GM04504 (cell line): ENCODE results near the gene NRXN3.

Experiments
- DNase-seq: peaks from one replicate; pipeline ENCODE4 v3.0.0-alpha.2; 2012; ENCODE audit warnings: low read depth

Gene NRXN3

DNA sequence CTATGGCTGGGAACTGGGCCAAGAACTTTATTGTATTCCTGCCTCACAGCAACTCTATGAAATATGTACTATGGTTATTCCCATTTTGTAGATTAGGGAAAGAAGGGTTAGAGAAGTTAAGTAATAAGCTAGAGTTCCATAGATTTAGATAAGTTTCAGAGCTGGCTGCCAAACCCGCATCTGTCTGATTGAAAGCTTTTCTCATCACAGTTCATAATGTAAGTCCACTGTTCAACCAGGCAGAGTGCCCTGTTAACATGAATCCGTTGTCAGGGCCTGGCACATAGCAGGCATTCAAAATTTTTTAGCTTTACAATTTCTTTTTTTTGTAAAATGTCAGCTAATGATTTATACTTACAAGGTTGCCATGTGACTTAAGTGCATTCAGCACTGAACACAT, 467.3 kb downstream of the NRXN3 start:
- DNase-seq, result no peak

GRCh38 chr14:78637908-78638475, 467.8 kb downstream of the NRXN3 start:
- no peak for DNase-seq

DNA sequence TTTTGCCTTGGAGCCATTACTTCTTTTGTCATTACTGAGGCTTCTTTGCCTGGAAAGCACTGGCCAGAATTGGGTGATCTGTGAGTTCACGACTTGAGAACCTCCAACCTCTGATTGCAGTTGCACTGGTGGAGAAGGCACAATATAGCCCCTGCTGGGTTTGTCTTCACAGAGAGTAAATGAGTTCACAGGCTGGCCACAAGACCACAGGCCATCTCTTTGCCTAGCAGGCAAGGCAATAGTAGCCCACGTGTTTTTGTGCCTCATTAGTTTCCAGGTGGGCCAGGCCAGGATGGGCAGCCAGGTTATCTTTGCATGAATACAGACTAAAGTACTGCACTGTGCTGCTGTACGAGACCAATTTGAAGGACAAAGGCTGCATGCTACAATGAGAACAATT, 468.8 kb downstream of the NRXN3 start:
- no peak for DNase-seq

DNA sequence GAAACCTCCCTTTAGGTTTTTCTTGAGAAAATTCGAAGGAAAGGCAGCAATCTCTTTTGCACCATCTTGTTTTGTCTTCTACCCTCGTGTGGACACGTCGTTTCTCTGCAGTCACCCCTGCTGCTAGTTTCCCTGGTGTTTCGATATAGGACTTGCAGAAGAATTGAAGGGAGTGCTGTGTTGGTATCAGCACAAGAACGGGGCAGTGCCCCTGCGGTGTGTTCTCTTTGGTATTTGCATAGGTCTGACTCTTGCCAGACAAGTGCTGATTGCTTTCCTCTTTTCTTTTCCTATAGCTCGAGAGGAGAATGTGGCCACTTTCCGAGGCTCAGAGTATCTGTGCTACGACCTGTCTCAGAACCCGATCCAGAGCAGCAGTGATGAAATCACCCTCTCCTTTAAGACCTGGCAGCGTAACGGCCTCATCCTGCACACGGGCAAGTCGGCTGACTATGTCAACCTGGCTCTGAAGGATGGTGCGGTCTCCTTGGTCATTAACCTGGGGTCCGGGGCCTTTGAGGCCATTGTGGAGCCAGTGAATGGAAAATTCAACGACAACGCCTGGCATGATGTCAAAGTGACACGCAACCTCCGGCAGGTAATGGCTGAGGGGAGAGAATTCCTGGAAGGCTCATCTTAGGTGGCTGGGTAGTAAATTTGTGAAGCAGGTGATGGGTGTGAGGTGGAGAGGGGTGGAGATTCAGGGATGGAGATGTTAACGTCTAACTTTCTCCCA, 474.8 kb downstream of the NRXN3 start:
- DNase-seq, result no peak

GRCh38 chr14:78652727-78653126, 482.6 kb downstream of the NRXN3 start:
- DNase-seq, result no peak

GRCh38 chr14:78653173-78653572, 483.0 kb downstream of the NRXN3 start:
- no peak for DNase-seq

- no peak for DNase-seq
Measured at GRCh38 chr14:78657451-78657850, 487.3 kb downstream of the NRXN3 start.

- DNase-seq, result no peak
Measured at GRCh38 chr14:78664841-78665240, 494.7 kb downstream of the NRXN3 start.

GRCh38 chr14:78666336-78667056, 496.3 kb downstream of the NRXN3 start:
- DNase-seq, result no peak

DNA sequence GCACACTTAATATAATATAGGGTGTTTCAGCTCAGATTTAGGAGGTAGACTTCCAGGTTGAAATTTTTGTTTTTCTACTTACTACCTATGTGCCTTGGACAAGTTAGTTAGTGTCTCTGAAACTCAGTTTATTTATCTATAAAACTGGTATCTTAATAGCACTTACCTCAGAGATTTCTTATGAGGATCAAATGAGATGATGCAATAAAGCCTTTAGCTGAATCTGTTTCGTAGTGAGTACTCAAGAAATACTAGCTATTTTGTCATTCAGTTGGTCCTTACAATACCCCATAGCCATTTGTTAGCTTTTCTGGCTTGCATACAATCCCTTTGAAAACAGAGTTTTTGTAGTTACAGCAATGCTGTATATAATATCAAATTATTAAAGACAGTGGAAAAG, 497.0 kb downstream of the NRXN3 start:
- no peak for DNase-seq

DNA sequence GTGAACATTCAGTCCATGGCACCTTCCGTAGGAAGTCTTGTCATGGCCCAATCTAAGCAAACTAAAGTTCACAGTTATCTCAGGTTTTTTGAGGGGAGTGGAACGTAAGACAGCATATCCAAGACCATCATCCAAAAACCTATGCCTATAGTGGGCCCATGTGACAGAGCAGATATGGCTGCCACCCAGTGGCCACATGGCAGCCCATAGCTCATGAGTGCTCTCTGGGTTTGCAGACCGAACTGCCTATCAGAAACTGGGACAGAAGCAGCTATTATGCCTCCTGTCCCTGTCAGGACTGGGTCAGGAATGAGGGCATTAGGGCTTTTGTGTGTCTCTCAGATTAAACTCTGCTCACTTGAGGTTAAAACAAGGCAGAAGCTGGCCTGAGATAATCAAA, 503.7 kb downstream of the NRXN3 start:
- no peak for DNase-seq

- no peak for DNase-seq
Measured at GRCh38 chr14:78674820-78675219, 504.6 kb downstream of the NRXN3 start.

DNA sequence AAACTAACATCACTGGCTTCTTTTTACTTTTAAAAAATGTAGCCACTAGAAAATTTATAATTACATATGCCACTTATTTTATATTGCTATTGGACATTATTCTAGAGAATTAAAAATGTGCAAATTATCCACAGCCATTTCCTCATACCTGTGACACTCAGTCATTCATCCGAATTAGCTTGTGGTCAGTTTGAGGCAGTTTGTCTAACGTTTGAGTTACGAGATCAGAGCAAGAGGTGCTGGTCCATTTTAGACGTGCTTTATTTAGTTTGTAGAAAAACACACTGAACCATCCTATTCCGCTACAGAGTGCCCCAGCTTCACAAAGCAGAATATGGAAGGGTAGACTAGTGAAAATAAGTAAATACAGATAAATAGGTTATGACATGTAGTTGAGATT, 513.0 kb downstream of the NRXN3 start:
- DNase-seq, result no peak

DNA sequence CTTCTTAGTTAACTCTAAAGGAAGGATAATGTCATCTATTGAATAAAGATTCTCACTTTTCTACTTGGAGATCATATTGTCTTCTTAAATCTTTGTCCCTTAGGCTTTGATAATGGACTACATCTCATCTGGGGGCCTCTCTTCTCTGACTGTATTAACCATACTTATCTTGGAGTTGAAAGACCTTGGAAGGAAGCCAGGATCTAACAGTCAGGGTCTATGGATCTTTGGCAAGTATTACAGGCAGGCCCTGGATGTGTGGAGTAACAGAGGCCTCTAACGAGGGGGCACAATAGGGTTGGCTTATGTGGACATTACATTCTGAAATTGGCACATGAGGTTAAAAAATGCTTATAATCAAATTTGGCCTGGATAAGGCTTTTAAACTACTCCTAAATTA, 513.8 kb downstream of the NRXN3 start:
- no peak for DNase-seq

DNA sequence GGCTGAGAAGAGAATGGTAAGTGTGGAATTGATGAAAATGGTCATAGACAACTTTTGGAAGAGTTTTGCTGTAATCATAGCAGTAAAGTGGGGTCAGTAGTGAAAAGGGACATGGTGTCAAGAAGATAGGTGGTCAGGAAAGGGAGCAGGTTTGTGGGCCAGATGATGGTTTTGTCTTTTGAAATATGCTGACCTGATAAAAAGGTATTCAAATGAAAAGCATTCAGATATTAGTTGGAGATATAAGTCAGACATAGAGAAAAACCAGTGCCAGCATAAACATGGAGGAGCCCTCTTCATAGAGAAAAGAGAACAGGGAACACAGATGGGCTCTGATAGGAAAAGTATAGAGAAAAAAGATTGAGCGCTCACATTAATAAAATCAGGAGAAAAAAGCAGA, 518.3 kb downstream of the NRXN3 start:
- no peak for DNase-seq

GRCh38 chr14:78690836-78691235, 520.7 kb downstream of the NRXN3 start:
- no peak for DNase-seq

DNA sequence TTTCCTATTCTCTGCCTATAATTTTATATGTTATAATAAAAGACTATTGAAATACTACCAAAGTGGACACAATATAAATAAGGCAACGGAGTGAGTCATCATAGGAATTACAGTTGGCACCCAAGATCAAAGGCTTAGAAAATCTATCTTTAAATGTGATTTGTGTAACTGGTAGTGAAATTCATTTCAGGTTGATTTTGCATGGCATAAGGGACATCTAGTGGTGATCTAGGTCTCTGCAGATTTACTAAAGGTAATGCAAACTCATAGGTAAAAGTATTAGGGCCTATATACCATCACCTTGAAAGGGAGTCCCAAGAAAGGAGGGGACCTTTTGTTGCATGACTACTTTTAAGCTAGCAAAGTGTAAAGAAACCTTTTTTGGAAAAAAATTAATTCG, 527.2 kb downstream of the NRXN3 start:
- DNase-seq, result peak; percentile 11

GRCh38 chr14:78698991-78699390, 528.8 kb downstream of the NRXN3 start:
- DNase-seq, result no peak

DNA sequence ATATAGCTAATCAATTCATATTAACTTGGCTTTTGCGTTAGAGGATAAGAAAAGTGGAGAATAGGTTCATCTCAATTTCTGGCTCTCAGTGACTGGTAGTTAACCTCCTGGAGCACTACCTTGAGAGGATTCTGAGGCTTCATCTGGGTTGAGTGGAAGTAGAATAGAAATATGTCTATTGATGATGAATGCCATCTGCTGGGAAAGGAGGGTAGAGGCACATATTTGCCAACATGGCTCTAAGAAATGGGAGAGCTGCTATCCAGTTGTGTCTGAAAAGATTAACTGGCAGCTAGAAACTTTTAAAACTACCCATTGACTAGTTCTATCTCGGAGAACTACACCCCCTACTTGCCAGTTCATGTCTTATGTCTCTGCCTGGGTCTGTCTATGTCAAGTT, 530.1 kb downstream of the NRXN3 start:
- no peak for DNase-seq

GRCh38 chr14:78701246-78701645, 531.1 kb downstream of the NRXN3 start:
- DNase-seq, result no peak

DNA sequence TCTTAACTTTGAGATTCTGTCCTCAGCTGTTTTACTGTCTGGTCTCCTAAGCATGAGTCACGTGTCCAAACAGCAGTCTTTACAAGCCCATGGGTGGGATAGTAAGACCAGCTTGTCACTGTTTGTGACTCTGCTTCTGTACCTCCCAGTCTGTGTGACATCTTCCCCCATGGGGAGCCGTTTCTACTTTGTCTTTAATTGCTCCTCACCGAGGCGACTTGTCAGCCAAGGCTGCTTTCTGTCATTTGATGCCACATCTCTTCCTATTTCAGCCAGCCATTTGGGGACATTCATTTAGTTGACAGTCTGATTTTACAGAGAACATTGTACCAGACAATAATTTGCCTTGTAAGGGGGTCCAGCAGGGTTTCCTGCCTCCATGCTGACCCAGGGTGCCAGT, 534.8 kb downstream of the NRXN3 start:
- DNase-seq, result no peak

DNA sequence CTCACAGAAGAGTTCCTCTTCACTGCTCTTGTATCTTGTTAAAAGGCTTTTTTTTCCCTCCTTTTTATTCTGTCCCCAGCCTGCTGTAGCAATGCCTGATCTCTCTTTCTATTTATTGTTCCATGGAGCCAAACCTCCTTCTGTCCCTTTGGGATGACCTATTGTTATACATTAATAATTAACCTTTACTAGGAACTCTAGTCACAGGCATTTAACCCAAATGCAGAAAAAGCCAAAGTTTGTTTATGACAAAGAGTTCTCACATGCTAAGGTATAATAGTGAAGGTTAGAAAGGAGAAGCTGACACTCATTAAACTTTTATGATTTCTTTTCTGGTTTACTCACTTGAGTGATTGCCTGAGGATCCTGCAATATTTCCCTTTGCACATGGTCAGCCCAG, 535.8 kb downstream of the NRXN3 start:
- no peak for DNase-seq

- DNase-seq, result no peak
Measured at GRCh38 chr14:78709795-78710557, 539.8 kb downstream of the NRXN3 start.
